Brain microvascular endothelial cell (primary cell): ENCODE results near the gene AGAP4.
A peak's percentile ranks its signal among the peaks of the same experiment; 100 is the strongest.
"Not testable (repeated sequence)": the region's sequence is repeated elsewhere in the genome, so short reads cannot be mapped to it uniquely, and the experiment has no call there.

ENCODE experiments used
- DNase-seq: peaks from one replicate; pipeline ENCODE4 v3.0.0-alpha.2; 2020
- H3K27ac ChIP-seq: fragments of 250-450 bp; sonication (Bioruptor Pico); 2 replicates; pipeline ENCODE4 v1.5.1; 2020; ENCODE audit warnings: mild to moderate bottlenecking, moderate library complexity
- H3K27me3 ChIP-seq: fragments of 250-450 bp; sonication (Bioruptor Pico); replicated peaks from 2 replicates; pipeline ENCODE4 v1.5.1; 2020; ENCODE audit warnings: mild to moderate bottlenecking
- H3K36me3 ChIP-seq: fragments of 250-450 bp; sonication (Bioruptor Pico); replicated peaks from 2 replicates; pipeline ENCODE4 v1.5.1; 2020; ENCODE audit warnings: mild to moderate bottlenecking
- H3K4me3 ChIP-seq: 2 replicates; pipeline ENCODE4 v1.5.1; 2011; ENCODE audit warnings: low read depth, mild to moderate bottlenecking, control low read depth, low read length, moderate library complexity
- in situ Hi-C: cut with HindIII; loops from 2 replicates; pipeline ENCODE4 v1.10.0; 2017; ENCODE audit warnings: low sequenced_read_pairs, low pct_ligation_motif_present
- TF ChIP-seq, protein P1 (sequence below): IDR thresholded peaks from 2 replicates; pipeline ENCODE4 v1.5.1; 2011; ENCODE audit warnings: low read depth, mild to moderate bottlenecking, moderate library complexity, low read length, control low read depth, inconsistent platforms; ENCODE audit errors: missing control alignments

Gene AGAP4

DNA sequence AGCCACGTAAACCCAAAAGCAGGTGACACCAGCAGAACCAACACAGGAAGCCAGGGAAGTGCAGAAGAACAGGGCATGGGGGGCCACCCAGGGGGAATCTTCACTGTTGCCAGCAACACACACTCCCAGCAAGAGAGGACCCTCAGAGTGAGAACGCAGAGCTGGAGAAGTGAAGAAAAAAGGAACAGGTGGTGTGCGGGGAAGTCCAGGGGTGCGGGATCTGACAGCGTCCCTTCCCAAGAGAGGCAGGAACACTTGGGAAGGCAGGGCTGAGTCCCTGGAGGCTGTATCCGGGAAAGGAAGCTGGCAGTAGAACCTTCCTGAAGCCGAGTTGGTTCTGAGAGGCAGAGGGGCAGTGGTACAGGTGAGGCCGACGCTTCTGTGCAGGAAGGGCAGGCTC, 27.7 kb downstream of the AGAP4 start:
- DNase-seq, result no peak
- H3K36me3 ChIP-seq, result no peaks in the 10 kb centered on the region
- no peak overlapping the region for H3K4me3 ChIP-seq
- TF ChIP-seq, protein P1, sequence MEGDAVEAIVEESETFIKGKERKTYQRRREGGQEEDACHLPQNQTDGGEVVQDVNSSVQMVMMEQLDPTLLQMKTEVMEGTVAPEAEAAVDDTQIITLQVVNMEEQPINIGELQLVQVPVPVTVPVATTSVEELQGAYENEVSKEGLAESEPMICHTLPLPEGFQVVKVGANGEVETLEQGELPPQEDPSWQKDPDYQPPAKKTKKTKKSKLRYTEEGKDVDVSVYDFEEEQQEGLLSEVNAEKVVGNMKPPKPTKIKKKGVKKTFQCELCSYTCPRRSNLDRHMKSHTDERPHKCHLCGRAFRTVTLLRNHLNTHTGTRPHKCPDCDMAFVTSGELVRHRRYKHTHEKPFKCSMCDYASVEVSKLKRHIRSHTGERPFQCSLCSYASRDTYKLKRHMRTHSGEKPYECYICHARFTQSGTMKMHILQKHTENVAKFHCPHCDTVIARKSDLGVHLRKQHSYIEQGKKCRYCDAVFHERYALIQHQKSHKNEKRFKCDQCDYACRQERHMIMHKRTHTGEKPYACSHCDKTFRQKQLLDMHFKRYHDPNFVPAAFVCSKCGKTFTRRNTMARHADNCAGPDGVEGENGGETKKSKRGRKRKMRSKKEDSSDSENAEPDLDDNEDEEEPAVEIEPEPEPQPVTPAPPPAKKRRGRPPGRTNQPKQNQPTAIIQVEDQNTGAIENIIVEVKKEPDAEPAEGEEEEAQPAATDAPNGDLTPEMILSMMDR, result no peak
- in situ Hi-C loops, result no loop called here
- no peaks in the 10 kb centered on the region for H3K27me3 ChIP-seq
- H3K27ac ChIP-seq, result no peak overlapping the region

DNA sequence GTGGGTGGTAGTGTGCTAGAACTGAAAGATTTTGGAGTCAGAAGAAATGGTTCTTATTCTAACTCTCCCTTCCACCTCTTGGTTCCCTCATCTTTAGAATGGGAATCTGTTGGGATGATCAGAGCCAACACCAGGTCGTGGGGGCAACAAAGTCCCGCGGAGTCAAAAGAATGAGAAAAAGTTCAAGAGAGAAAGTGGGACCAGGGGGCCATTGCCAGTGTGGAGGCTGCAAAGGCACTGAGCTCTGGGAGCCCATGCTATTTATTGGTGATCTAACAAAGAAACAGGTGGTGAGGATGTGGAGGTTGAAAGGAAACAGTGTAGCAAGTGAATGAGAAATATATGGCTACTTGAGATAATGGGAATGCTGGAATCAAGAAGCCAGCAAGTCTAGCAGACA, 29.4 kb downstream of the AGAP4 start:
- TF ChIP-seq, protein P1, result no peak
- H3K36me3 ChIP-seq, result no peaks in the 10 kb centered on the region
- no peak overlapping the region for H3K4me3 ChIP-seq
- H3K27me3 ChIP-seq, result no peaks in the 10 kb centered on the region
- H3K27ac ChIP-seq, result no peak overlapping the region
- no peak for DNase-seq
- in situ Hi-C loops, result no loop called here

DNA sequence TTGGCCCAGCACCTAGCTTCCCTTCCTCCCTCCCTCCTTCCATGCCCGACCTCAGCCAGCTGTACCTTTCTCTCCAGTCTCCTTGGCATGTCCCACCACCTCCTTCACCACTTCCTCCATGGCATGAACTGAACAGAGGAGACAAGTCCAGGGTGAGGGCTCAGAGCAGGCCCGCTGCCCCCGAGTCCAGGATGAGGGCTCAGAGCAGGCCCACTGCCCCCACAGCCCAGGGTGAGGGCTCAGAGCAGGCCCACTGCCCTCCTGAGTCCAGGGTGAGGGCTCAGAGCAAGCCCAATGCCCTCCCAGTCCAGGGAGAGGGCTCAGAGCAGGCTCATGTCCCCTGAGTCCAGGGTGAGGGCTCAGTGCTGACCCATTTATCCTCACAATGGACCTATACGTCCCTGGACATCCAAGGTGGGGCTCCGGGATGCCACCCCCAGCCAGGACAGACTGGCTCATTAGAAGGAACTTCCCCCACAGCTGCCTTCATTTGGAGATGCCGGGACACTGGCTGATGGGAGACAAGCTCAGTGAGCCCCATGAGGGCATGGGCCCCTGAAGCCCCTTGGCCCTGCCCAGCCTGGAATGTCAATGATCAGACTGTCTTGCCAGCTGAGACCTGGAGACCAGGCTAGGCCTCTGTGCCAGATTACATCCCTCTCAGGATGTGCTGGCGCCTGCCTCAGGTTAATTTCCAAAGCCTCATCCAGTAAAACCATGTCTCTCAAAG, 30.0 kb downstream of the AGAP4 start:
- no peak overlapping the region for H3K4me3 ChIP-seq
- no peaks in the 10 kb centered on the region for H3K36me3 ChIP-seq
- TF ChIP-seq, protein P1, result no peak
- no peak overlapping the region for H3K27ac ChIP-seq
- DNase-seq, result no peak
- H3K27me3 ChIP-seq, result no peaks in the 10 kb centered on the region
- in situ Hi-C loops, result no loop called here

DNA sequence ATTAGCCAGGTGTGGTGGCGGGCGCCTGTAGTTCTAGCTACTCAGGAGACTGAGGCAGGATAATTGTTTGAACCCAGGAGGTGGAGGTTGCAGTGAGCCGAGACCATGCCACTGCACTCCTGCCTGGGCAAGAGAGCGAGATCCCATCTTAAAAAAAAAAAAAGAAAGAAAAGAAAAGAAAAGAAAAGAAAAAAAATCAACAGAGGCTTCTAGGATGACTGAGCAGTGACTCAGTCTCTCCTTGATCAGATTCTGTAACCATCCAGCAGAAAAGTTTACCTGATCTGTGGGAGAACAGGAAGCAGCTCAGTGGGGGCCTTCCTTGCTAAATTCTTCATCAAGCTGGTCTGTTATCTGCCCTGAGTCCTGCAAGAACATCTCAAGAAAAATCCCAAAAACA, 33.2 kb downstream of the AGAP4 start:
- in situ Hi-C loops, H3K27ac ChIP-seq, H3K27me3 ChIP-seq, H3K36me3 ChIP-seq, H3K4me3 ChIP-seq: not testable (repeated sequence)
- peak; percentile 36 for DNase-seq

DNA sequence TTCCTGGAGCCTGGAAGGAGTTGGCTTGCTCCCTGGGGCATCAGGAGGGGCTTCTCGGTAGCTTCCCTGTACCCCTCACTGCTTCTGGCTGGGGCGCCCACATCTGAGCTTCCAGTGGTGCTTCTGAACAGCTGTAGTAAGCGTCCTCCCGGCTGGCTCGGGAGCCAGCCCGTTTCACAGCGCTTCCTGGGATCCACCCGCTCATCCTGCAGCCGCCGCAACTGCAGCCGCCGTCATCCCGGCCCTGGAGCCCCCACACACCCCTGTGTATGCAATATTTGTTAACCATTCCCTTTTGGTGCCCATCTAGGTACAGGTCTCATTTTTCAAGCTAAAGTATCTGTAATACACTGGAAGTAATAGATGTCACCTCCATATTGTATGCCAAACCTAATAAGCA, 34.3 kb downstream of the AGAP4 start:
- in situ Hi-C loops, DNase-seq, H3K27me3 ChIP-seq, H3K27ac ChIP-seq, H3K4me3 ChIP-seq, H3K36me3 ChIP-seq: not testable (repeated sequence)

DNA sequence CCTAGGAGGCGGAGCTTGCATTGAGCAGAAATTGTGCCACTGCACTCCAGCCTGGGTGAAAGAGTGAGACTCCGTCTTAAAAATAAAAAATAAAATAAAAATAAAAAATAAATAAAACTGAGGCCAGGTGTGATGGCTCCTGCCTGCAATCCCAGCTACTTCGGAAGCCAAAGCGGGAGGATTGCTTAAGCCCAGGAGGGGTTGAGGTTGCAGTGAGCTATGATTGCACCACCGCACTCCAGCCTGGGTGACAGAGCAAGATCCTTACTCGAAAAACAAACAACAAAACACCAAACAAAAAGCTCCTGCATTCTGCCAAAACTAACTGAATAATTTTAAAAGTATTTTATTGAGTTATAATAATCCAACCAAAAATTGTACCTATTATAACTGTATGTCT, 36.2 kb downstream of the AGAP4 start:
- no peak for DNase-seq
- in situ Hi-C loops, result no loop called here
- Histone ChIP-seq H3K27ac (no peak overlapping the region), H3K4me3 (no peak overlapping the region), H3K27me3 (no peaks in the 10 kb centered on the region), H3K36me3 (no peaks in the 10 kb centered on the region)
- TF ChIP-seq, protein P1, result no peak

DNA sequence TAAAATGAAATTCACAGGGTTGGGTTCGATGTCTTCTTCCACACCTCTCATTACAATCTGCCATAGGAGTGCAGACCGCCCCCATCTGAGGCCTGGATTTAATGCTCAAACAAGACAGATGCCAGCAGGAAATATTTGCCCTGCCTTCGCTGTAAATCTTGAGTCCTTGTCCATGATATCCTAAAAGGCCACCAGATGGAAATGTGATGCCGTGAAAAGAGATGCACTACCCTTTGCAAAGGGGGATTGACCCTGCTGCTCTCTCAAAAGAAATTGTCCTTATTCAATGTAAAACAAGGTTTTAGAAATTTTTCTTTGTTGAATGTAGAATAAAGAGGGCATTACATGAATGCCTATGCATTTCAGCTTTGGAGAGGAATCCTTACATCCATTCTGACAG, 37.5 kb downstream of the AGAP4 start:
- H3K36me3 ChIP-seq, result no peaks in the 10 kb centered on the region
- H3K27ac ChIP-seq, result no peak overlapping the region
- TF ChIP-seq, protein P1, result peak; percentile 30
- in situ Hi-C loops, result no loop called here
- H3K27me3 ChIP-seq, result no peaks in the 10 kb centered on the region
- no peak for DNase-seq
- no peak overlapping the region for H3K4me3 ChIP-seq

DNA sequence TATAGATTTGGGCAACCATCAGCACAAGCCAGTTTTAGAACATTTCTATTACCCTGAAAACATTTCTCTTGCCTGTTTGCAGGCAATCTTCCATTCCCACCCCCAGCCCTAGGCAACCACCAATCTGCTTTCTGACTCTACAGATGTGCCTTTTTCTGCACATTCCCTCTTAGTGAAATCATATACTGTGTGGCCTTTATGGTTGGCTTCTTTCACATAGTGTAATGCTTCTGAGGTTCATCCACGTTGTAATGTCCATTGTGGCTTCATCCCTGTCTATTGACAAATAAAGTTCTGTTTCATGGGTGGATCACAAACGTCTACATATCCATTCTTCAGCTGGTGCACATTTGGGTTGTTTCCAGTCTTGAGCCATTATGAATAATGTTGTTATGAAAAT, 42.3 kb downstream of the AGAP4 start:
- H3K27ac ChIP-seq, H3K4me3 ChIP-seq, in situ Hi-C loops, DNase-seq, H3K36me3 ChIP-seq, H3K27me3 ChIP-seq: not testable (repeated sequence)

DNA sequence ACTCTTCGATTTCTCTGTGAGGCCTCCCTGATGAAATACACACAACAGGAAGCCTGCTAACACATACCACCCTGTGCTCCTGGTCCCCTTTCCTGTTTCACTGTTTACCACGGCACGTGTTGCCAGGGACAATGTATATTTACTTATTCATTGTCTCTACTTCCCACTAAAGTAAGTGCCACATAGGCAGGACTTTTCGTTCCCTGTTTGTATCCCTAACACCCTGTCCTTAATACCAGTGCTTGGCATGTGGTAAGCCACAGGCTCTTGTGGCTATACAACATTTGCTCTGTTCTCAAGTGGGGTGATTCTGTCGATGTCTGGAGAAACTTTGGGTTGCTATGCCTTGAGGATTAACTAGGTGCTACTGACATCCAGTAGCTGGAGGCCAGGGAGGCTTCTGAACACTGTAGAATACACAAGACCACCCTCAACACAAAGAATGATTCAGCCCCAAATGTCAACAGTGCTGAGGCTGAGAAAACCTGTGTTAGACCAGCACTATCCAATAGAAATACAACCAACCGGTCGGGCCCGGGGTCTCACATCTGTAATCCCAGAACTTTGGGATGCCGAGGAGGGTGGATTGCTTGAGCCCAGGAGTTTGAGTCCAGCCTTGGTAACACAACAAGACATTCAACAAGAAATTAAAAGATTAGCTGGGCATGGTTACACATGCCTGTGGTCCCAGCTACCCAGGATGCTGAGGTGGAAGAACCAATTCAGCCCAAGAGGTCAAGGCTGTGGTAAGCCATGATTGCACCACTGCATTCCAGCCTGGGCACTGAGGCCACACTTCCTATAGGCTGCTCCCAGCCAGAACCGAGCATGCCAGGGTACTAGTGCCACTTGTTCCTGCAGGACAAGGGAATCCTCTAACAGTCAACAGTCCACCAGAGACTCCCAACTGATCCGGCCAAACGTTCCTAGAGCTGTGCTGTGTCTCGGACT, 44.0 kb downstream of the AGAP4 start:
- H3K36me3 ChIP-seq, in situ Hi-C loops, H3K27ac ChIP-seq, H3K4me3 ChIP-seq, H3K27me3 ChIP-seq: not testable (repeated sequence)
- DNase-seq, result peak; percentile 25
